H1 (cell line): ENCODE results near the gene BHLHE23. TPM values are rescaled to one million over a fixed set of nuclear protein-coding genes. Genes with fewer than 3 reads are reported as not detected.
A peak's percentile ranks its signal among the peaks of the same experiment; 100 is the strongest.

Experiments
- CTCF ChIA-PET: fragments of 300-600 bp; sonication (Branson Sonifier 250); formaldehyde crosslinking; loops from one replicate; lab custom pipeline; 2021; ENCODE audit not compliant: partially characterized antibody; lab: Charles Lee
- POLR2A ChIA-PET: fragments of 300-600 bp; sonication (Branson Sonifier 250); formaldehyde crosslinking; loops from one replicate; lab custom pipeline; 2021; ENCODE audit warnings: inconsistent platforms; ENCODE audit not compliant: partially characterized antibody; lab: Charles Lee
- DNase-seq, 2 experiments: peaks; one replicate each; pipeline versions ENCODE4 v3.0.0 to v3.0.0-alpha.2; 2010 to 2022; ENCODE audit warnings: low spot score in 2 of 2, low read depth in 1 of 2, mixed read lengths in 1 of 2
- FAIRE-seq: peaks from 2 replicates; lab custom pipeline; 2011; peaks lifted over from hg19 to GRCh38; lab: Jason Lieb, UNC
- H2AFZ ChIP-seq: 2 replicates; pipeline ENCODE4 v1.8.1; 2012; ENCODE audit warnings: low read length, inconsistent platforms
- H2AK5ac ChIP-seq: 2 replicates; pipeline ENCODE4 v1.6.1; 2013; ENCODE audit warnings: low read depth, low read length
- H2BK120ac ChIP-seq: replicated peaks from 2 replicates; pipeline ENCODE3; 2013; ENCODE audit warnings: low read depth, low read length, inconsistent platforms
- H2BK12ac ChIP-seq: 2 replicates; pipeline ENCODE4 v1.6.1; 2013; ENCODE audit warnings: low read depth, low read length
- H2BK15ac ChIP-seq: 2 replicates; pipeline ENCODE4 v1.6.1; 2013; ENCODE audit warnings: low read length
- H2BK20ac ChIP-seq: 2 replicates; pipeline ENCODE4 v1.6.1; 2013; ENCODE audit warnings: low read length
- H2BK5ac ChIP-seq: 2 replicates; pipeline ENCODE4 v1.6.1; 2013; ENCODE audit warnings: low read depth, low read length
- H3K14ac ChIP-seq: 2 replicates; pipeline ENCODE4 v1.6.1; 2013; ENCODE audit warnings: inconsistent platforms; ENCODE audit not compliant: insufficient read length
- H3K18ac ChIP-seq: 2 replicates; pipeline ENCODE4 v1.6.1; 2013; ENCODE audit warnings: low read length; ENCODE audit errors: extremely low read depth
- H3K23ac ChIP-seq: 2 replicates; pipeline ENCODE4 v1.6.1; 2013; ENCODE audit warnings: inconsistent platforms; ENCODE audit not compliant: insufficient read length
- H3K23me2 ChIP-seq: 2 replicates; pipeline ENCODE4 v1.6.1; 2013; ENCODE audit warnings: low read depth, low read length
- H3K27ac ChIP-seq: 2 replicates; pipeline ENCODE4 v1.6.1; 2011; ENCODE audit warnings: low read depth, low read length, inconsistent platforms
- H3K27me3 ChIP-seq, 4 experiments: replicated peaks in 1 of 4; 1 replicate in 1 of 4; 2 replicates in 3 of 4; pipeline versions ENCODE4 v1.6.1 to v1.8.1; 2011 to 2013; ENCODE audit warnings: low read length in 3 of 4, mild to moderate bottlenecking in 3 of 4, inconsistent platforms in 2 of 4, mixed read lengths in 2 of 4, moderate library complexity in 1 of 4; ENCODE audit not compliant: control insufficient read depth in 3 of 4, insufficient read depth in 3 of 4; ENCODE audit errors: extremely low read depth in 1 of 4
- H3K36me3 ChIP-seq, 4 experiments: 2 replicates each; pipeline versions ENCODE4 v1.6.1 to v1.8.1; 2011 to 2013; ENCODE audit warnings: mild to moderate bottlenecking in 4 of 4, low read length in 3 of 4, moderate library complexity in 2 of 4, control low read depth in 1 of 4, inconsistent platforms in 1 of 4; ENCODE audit not compliant: insufficient read depth in 4 of 4, control insufficient read depth in 2 of 4
- H3K4ac ChIP-seq: replicated peaks from 2 replicates; pipeline ENCODE3; 2013; ENCODE audit warnings: low read length, low read depth, mixed read lengths, inconsistent platforms; ENCODE audit not compliant: insufficient read length
- H3K4me1 ChIP-seq, 4 experiments: replicated peaks in 1 of 4; 1 replicate in 1 of 4; 2 replicates in 3 of 4; pipeline versions ENCODE4 v1.6.1 to v1.8.1; 2011 to 2013; ENCODE audit warnings: low read length in 3 of 4, inconsistent platforms in 2 of 4, mixed read lengths in 1 of 4; ENCODE audit not compliant: insufficient read depth in 4 of 4, control insufficient read depth in 3 of 4
- H3K4me2 ChIP-seq, 2 experiments: 2 replicates each; pipeline versions ENCODE4 v1.6.1 to v1.8.1; 2011 to 2013; ENCODE audit warnings: low read depth in 2 of 2, low read length in 2 of 2, control low read depth in 1 of 2, inconsistent platforms in 1 of 2, mild to moderate bottlenecking in 1 of 2; ENCODE audit not compliant: insufficient read depth in 1 of 2
- H3K4me3 ChIP-seq, 4 experiments: fragments of 200-600, 300-600 bp in 1 of 4; sonication (generic), shearing (Covaris generic), sonication (Bioruptor Twin) in 1 of 4; 2 replicates each; pipeline versions ENCODE4 v1.5.1 to v1.8.1; 2011 to 2016; ENCODE audit warnings: low read length in 4 of 4, low read depth in 3 of 4, control low read depth in 2 of 4, inconsistent platforms in 2 of 4, mild to moderate bottlenecking in 2 of 4, mixed read lengths in 1 of 4, moderate library complexity in 1 of 4; ENCODE audit not compliant: insufficient read depth in 2 of 4; ENCODE audit errors: extremely low read depth in 1 of 4
- H3K56ac ChIP-seq: replicated peaks from 2 replicates; pipeline ENCODE3; 2013; ENCODE audit warnings: low read depth, mild to moderate bottlenecking, mixed read lengths, low read length, inconsistent platforms; ENCODE audit not compliant: insufficient read length
- H3K79me1 ChIP-seq: 2 replicates; pipeline ENCODE4 v1.6.1; 2013; ENCODE audit warnings: low read depth, low read length, control low read depth
- H3K79me2 ChIP-seq, 2 experiments: 2 replicates each; pipeline versions ENCODE4 v1.6.1 to v1.8.1; 2012 to 2013; ENCODE audit warnings: low read length in 2 of 2, mild to moderate bottlenecking in 2 of 2, inconsistent platforms in 1 of 2; ENCODE audit not compliant: insufficient read depth in 2 of 2, control insufficient read depth in 1 of 2
- H3K9ac ChIP-seq, 4 experiments: replicated peaks in 1 of 4; 1 replicate in 1 of 4; 2 replicates in 3 of 4; pipeline versions ENCODE4 v1.6.1 to v1.8.1; 2011 to 2013; ENCODE audit warnings: low read depth in 3 of 4, low read length in 3 of 4, control low read depth in 2 of 4, mild to moderate bottlenecking in 2 of 4, moderate library complexity in 2 of 4, inconsistent platforms in 1 of 4; ENCODE audit errors: extremely low read depth in 1 of 4
- H3K9me3 ChIP-seq, 2 experiments: 2 replicates each; pipeline versions ENCODE4 v1.6.1 to v1.8.1; 2012 to 2013; ENCODE audit warnings: mild to moderate bottlenecking in 2 of 2, moderate library complexity in 2 of 2, control low read depth in 1 of 2, inconsistent platforms in 1 of 2, low read depth in 1 of 2, low read length in 1 of 2, mixed read lengths in 1 of 2; ENCODE audit not compliant: insufficient read depth in 2 of 2
- H4K20me1 ChIP-seq, 2 experiments: replicated peaks in 1 of 2; 2 replicates each; pipeline versions ENCODE3 to v1.8.1; 2011 to 2013; ENCODE audit warnings: inconsistent platforms in 2 of 2, low read length in 2 of 2, mild to moderate bottlenecking in 1 of 2; ENCODE audit not compliant: insufficient read depth in 2 of 2, control insufficient read depth in 1 of 2
- H4K5ac ChIP-seq: 2 replicates; pipeline ENCODE4 v1.6.1; 2013; ENCODE audit warnings: low read length, low read depth, mixed read lengths, inconsistent platforms; ENCODE audit not compliant: insufficient read length
- H4K8ac ChIP-seq: 2 replicates; pipeline ENCODE4 v1.8.0; 2013; ENCODE audit warnings: mild to moderate bottlenecking, moderate library complexity, low read length, inconsistent platforms; ENCODE audit not compliant: insufficient read depth; ENCODE audit errors: extremely low read depth
- H4K91ac ChIP-seq: replicated peaks from 2 replicates; pipeline ENCODE3; 2013; ENCODE audit warnings: low read length, mixed read lengths, inconsistent platforms; ENCODE audit not compliant: insufficient read length
- NANOG ChIP-seq: IDR thresholded peaks from 2 replicates; pipeline ENCODE4 v1.6.1; 2011; ENCODE audit warnings: low read length, low read depth, mild to moderate bottlenecking, inconsistent platforms; ENCODE audit not compliant: insufficient read depth, poor library complexity, severe bottlenecking
- RFX5 ChIP-seq: IDR thresholded peaks from 2 replicates; pipeline ENCODE4 v1.6.1; 2011; ENCODE audit warnings: low read depth, low read length, improper control_type of control experiment, borderline replicate concordance
- RNF2 ChIP-seq: fragments of 200-900, 300-1000 bp; sonication (generic); IDR thresholded peaks from 2 replicates; pipeline ENCODE4 v1.7.1; 2016; ENCODE audit warnings: borderline replicate concordance, low read depth, mild to moderate bottlenecking, antibody characterized with exemption, low read length; ENCODE audit not compliant: poor library complexity, severe bottlenecking; ENCODE audit errors: missing control alignments
- SUZ12 ChIP-seq: fragments of 200-600 bp; sonication (generic); IDR thresholded peaks from 2 replicates; pipeline ENCODE4 v1.6.1; 2012; ENCODE audit warnings: mild to moderate bottlenecking, inconsistent platforms, low read length, moderate library complexity, mixed read lengths
- TEAD4 ChIP-seq: IDR thresholded peaks from 2 replicates; pipeline ENCODE4 v1.6.1; 2012; ENCODE audit warnings: low read depth, low read length, inconsistent platforms, mixed read lengths
- WGBS, 2 experiments: shearing (Covaris generic) in 1 of 2; methylation state at CpG; one replicate each; pipeline versions ENCODE4 v1.1.6 to v1.1.7; 2013 to 2015; ENCODE audit warnings: low lambda C conversion rate in 2 of 2, mixed read lengths in 2 of 2, inconsistent platforms in 1 of 2, low coverage in 1 of 2, missing lambda C conversion rate in 1 of 2; ENCODE audit not compliant: insufficient replicate concordance in 2 of 2, insufficient coverage in 1 of 2, insufficient read length in 1 of 2; ENCODE audit errors: extremely low coverage in 1 of 2, missing lambda C conversion rate in 1 of 2; 5-methylcytosine and 5-hydroxymethylcytosine counted together
- polyA plus RNA-seq, 7 experiments: library from polyadenylated mRNA; depleted of rRNA in 3 of 7; stranded (reverse) in 5 of 7; unstranded in 2 of 7; fragments of >200 nt in 5 of 7; fragments of 200-250 nt in 2 of 7; gene quantifications; 1 replicate in 5 of 7; 2 replicates in 1 of 7; 4 replicates in 1 of 7; pipeline versions ENCODE4 v1.2.1 to v1.2.3, GENCODE V29; 2011 to 2013; ENCODE audit warnings: missing spikeins in 2 of 7, mixed read lengths in 2 of 7
- total RNA-seq: library from RNA; stranded (reverse); fragmentation: NEBNext Ultra II Directional; extraction: Animal tissue kit (Norgen Biotek cat#: 25700); gene quantifications from 2 replicates; pipeline ENCODE4 v1.2.1, GENCODE V29; 2021

Gene BHLHE23
- total and polyA plus RNA-seq, 2 of the 8 experiments (the other 6 are each of a cell fraction or from before 2014, with no cell fraction given), result 0.47 TPM; not detected in 1

GRCh38 chr20:63014287-63014686 lies 7.5 kb upstream of the BHLHE23 start:
- no peak overlapping the region for H2BK12ac ChIP-seq
- no peak overlapping the region for H3K18ac ChIP-seq
- H3K9ac ChIP-seq, result no peak overlapping the region
- H3K36me3 ChIP-seq, result no peaks in the 10 kb centered on the region
- H4K20me1 ChIP-seq, result no peaks in the 10 kb centered on the region
- no peak overlapping the region for H3K14ac ChIP-seq
- no peak overlapping the region for H2BK120ac ChIP-seq
- no peak overlapping the region for H3K23ac ChIP-seq
- CTCF ChIA-PET, result interaction anchor here (0.6 to 1.8 kb wide), 6 partner anchors 24 to 143 kb away, joined by 3 to 5 read pairs (median 4); no protein-coding TSS in a partner anchor
- no peak overlapping the region for H3K27ac ChIP-seq
- H4K8ac ChIP-seq, result no peak overlapping the region
- H3K56ac ChIP-seq, result no peak overlapping the region
- H2AFZ ChIP-seq, result no peak overlapping the region
- H2BK20ac ChIP-seq, result no peak overlapping the region
- no peaks in the 10 kb centered on the region for H3K23me2 ChIP-seq
- no peaks in the 10 kb centered on the region for H3K79me2 ChIP-seq
- H3K9me3 ChIP-seq, result peaks cover 5 to 8% of the 10 kb centered on the region in 2 experiments; a peak in 3 of 4 replicates
- H4K5ac ChIP-seq, result no peak overlapping the region
- DNase-seq, result no peak
- POLR2A ChIA-PET, result interaction anchor here (0.9 to 1.6 kb wide), 7 partner anchors 9 to 87 kb away, joined by 3 to 5 read pairs (median 4); partner anchors contain the start of gene GID8
- peaks cover 2 to 24% (median 14%) of the 10 kb centered on the region in 4 experiments for H3K27me3 ChIP-seq
- no peak overlapping the region for H2BK5ac ChIP-seq
- H3K4me2 ChIP-seq, result peak overlapping the region; percentile 29 to 50; a peak in 3 of 4 replicates
- no peak overlapping the region for H2BK15ac ChIP-seq
- no peaks in the 10 kb centered on the region for H3K79me1 ChIP-seq
- H3K4ac ChIP-seq, result no peak overlapping the region
- FAIRE-seq, result no peak
- H2AK5ac ChIP-seq, result no peak overlapping the region
- 43% methylated on average over 7 of the region's 12 CpGs; no CpG with 5 or more reads in 1 of the 2 experiments for WGBS, 2 experiments
- TF ChIP-seq RNF2 (no peak), SUZ12 (no peak), TEAD4 (no peak), RFX5 (no peak), NANOG (no peak)
- no peak overlapping the region for H4K91ac ChIP-seq
- H3K4me1 ChIP-seq, result peaks cover 0 to 15% (median 8%) of the 10 kb centered on the region in 4 experiments; a peak in 6 of 7 replicates
- peak overlapping the region; percentile 2 to 44 (median 3); a peak in 3 of 8 replicates for H3K4me3 ChIP-seq
